KOPT-K1 (cell line): Measurements from ENCODE around the gene ARVCF.

Source experiments
- H3K27ac ChIP-seq: fragments of 200-600 bp; sonication (generic); 2 replicates; pipeline ENCODE4 v1.5.1; 2016; ENCODE audit warnings: antibody characterized with exemption, mild to moderate bottlenecking, low read depth, low read length; ENCODE audit not compliant: poor library complexity, severe bottlenecking
- H3K36me3 ChIP-seq: fragments of 200-600 bp; sonication (generic); 2 replicates; pipeline ENCODE4 v1.5.1; 2017; ENCODE audit warnings: antibody characterized with exemption, mild to moderate bottlenecking, low read length, moderate library complexity; ENCODE audit not compliant: insufficient read depth
- H3K9me3 ChIP-seq: fragments of 200-600 bp; sonication (generic); 2 replicates; pipeline ENCODE4 v1.5.1; 2017; ENCODE audit warnings: antibody characterized with exemption, low read length, mild to moderate bottlenecking; ENCODE audit not compliant: insufficient read depth, poor library complexity, severe bottlenecking

ARVCF gene

DNA sequence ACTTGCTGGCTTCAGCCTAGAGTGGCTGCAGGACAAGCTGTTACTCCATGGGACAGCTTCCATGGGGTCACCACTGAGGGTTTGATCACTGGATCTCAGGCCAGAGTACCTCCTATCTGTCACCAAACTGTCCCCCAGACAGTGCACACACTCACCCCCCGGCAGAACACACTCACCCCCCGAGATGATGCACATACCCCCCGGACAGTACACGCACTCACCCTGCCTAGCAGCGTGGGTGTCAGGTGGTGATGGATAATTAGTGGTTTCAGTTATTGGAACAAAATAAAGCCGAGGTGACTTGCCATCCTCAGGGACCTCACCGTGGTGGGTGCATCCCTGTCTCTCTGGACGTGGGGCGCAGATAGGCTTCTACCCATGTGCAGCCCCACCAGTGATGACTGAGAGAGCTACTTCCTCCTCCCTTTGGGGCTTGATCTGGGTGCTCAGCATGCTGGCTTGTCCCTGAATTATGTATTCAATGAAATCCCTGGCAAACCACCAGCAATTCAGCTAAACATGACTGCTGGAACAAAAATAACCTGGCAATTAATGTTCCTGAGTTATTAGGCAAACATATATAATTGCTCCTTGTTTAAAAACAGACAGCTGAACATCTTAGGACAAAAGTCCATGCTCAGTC lies 23.2 kb upstream of the ARVCF start:
- Histone ChIP-seq H3K36me3 (peaks cover 53% of the 10 kb centered on the region; the same call in 1 of the 2 replicates), H3K9me3 (no peaks in the 10 kb centered on the region), H3K27ac (no peak overlapping the region)

GRCh38 chr22:20038574-20038973 lies 22.0 kb upstream of the ARVCF start:
- Histone ChIP-seq H3K9me3 (no peaks in the 10 kb centered on the region), H3K36me3 (peaks cover 42% of the 10 kb centered on the region; the same call in 1 of the 2 replicates), H3K27ac (no peak overlapping the region)

DNA sequence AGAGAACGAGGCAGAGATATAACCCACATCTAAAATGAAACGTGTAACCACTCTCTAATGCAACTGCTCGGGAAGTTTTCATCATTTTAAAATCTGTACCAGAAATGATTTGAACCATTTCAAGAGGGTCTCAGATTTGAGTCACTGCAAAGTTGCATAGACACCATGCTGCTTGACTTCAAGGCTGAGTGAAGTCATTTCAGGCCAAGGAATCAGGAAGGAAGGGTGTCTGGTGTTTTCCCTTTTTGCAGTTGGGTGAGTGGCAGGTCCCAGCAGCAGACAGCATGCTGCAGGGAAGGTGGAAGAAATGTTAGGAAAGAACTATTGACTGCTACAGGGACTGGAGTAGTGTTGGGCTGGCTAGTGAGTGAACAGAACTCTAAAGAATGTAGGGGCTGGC lies 20.8 kb upstream of the ARVCF start:
- Histone ChIP-seq H3K27ac (no peak overlapping the region), H3K36me3 (peaks cover 38% of the 10 kb centered on the region; the same call in 1 of the 2 replicates), H3K9me3 (no peaks in the 10 kb centered on the region)

DNA sequence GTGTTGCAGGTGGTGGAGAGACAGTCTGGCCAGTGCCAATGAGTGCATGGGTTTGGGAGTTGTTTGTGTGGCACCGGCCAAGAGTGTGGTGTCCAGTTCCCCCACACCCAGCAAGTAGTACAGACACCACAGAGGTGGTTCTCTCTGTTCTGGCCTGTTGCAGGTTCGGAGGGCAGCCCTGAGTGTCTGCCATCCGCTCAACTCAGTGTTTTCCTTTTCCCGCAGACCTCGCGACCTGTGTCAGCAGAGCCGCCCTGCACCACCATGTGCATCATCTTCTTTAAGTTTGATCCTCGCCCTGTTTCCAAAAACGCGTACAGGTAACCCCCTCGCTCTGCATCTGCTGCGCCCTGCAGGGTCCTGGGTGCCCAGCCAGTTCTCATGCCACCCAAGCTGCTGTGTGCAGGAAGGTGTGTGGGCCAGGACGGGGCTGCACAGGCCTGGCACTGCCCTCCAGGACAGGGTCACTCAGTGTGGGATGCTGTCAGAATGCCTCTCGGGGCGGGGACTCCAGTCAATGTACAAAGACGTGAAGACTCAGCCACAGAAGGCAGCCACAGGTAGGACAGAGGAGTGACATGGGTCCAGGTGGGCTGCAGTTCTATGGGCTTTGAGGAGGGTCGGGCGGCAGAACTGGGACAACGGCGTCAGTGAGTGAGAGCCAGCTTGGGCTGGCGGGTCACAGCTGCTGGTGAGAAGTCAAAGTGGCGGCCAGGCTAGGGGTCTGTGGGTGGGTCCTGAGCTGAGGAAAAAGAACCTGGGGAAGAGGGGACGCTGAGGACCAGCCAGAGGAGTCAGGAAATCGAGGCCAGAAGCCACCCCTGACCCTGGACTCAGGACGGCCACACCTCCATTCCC lies 20.1 kb upstream of the ARVCF start:
- H3K36me3 ChIP-seq: peaks cover 44% of the 10 kb centered on the region; the same call in 1 of the 2 replicates
- no peak overlapping the region for H3K27ac ChIP-seq

GRCh38 chr22:20036084-20036482 lies 19.5 kb upstream of the ARVCF start:
- no peaks in the 10 kb centered on the region for H3K9me3 ChIP-seq
- H3K27ac ChIP-seq: no peak overlapping the region
- H3K36me3 ChIP-seq: peaks cover 48% of the 10 kb centered on the region; the same call in 1 of the 2 replicates

More for the DNA sequence above, 20.1 kb upstream of the ARVCF start:
- no peaks in the 10 kb centered on the region for H3K9me3 ChIP-seq

DNA sequence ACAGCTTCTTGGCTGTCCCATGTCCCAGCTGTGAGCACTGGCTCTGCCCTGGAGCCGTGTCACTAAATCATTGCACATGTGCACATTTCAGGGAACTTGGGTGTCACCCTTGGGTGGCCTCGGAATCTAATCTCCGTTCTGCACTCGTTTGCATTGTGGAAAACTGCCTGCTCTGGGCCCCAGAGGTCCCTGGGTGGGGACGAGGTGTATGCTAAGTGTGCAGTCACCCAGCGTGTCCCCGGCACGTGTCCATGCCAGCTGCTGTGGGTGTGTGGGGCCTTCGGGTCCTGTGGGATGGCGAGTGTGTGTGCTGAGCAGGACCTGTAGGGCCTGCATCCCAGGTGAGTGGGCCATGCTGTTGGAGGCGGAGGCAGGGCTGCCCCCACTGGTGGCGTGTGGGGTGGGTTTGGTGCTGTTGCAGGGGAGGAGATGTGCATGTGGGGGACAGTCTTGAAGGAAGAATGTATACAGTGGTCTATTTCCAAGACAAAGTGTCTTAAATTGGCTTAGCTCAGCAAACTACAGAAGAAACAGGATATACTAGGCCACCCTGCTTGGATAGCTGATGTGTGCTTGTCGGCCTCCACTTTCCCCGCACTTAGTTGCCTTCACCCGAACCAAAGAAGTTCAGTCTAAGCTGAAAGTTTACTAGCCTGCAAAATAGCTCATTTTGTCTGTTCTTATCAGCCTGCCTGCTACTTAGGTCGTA lies 18.9 kb upstream of the ARVCF start:
- peaks cover 48% of the 10 kb centered on the region; the same call in 1 of the 2 replicates for H3K36me3 ChIP-seq
- no peaks in the 10 kb centered on the region for H3K9me3 ChIP-seq
- H3K27ac ChIP-seq: no peak overlapping the region

GRCh38 chr22:20034143-20034542 lies 17.5 kb upstream of the ARVCF start:
- Histone ChIP-seq H3K9me3 (no peaks in the 10 kb centered on the region), H3K36me3 (peaks cover 39% of the 10 kb centered on the region; the same call in 1 of the 2 replicates), H3K27ac (no peak overlapping the region)

DNA sequence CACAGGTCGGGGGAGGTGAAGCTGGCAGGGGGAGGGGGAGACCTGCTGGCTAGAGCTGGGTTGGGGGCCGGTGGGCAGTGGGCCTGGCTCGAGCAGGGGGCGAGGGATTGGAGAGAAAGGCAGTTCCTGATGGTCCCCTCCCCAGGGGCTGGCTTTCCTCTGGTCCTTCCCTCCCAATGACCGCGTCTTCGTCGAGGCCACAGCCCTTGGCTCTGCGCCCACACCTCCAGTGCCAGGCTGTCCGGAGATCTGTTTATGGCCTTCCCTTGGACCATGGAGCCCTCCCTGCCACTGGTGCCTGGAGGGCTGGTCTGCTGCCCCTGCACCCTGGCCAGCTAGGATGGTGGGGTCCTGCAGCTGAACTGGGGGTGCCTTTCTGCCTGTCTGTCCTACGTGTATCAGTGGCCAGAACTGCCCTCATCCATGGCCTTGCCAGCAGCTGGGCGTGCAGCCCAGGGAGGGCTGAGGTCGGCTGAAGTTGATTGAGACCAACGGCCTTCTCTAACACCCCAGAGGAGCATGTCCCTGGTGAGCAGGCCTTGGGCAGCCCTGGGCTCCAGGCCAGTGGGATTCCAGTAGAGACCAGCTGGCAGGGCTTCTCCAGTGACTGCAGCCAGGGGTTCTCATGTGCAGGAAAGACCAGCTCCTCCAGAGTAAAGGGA lies 16.6 kb upstream of the ARVCF start:
- Histone ChIP-seq H3K9me3 (no peaks in the 10 kb centered on the region), H3K36me3 (peaks cover 29% of the 10 kb centered on the region; the same call in 1 of the 2 replicates), H3K27ac (no peak overlapping the region)

DNA sequence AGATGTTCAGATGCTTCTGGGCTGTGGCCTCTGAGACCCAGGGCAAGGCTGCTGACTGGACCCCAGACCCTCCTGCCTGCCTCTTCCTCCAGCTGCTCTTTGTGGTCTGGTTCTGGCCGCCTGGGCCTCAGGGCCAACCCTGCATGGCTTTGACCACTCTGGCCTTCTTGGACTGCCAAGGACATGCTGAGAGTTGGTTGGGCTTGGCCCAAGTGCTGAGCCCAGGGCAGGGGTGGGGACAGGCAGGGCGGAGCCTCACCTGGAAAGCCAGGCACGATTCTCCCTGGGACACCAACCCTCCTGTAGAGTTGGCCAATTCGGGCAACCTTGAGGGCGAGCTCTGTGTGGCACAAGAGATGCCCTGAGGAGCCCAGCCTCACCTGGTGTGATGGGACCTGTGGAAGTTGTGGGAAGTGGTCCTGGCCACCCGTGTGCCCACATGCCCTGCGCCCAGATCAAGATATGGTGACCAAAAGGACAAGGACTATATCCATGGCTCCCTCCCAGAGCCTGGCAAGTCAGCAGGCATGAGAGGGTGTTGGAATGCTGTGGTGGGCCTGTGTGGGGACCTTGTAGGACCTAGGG lies 15.9 kb upstream of the ARVCF start:
- no peak overlapping the region for H3K27ac ChIP-seq
- peaks cover 24% of the 10 kb centered on the region; the same call in 1 of the 2 replicates for H3K36me3 ChIP-seq
- H3K9me3 ChIP-seq: no peaks in the 10 kb centered on the region

DNA sequence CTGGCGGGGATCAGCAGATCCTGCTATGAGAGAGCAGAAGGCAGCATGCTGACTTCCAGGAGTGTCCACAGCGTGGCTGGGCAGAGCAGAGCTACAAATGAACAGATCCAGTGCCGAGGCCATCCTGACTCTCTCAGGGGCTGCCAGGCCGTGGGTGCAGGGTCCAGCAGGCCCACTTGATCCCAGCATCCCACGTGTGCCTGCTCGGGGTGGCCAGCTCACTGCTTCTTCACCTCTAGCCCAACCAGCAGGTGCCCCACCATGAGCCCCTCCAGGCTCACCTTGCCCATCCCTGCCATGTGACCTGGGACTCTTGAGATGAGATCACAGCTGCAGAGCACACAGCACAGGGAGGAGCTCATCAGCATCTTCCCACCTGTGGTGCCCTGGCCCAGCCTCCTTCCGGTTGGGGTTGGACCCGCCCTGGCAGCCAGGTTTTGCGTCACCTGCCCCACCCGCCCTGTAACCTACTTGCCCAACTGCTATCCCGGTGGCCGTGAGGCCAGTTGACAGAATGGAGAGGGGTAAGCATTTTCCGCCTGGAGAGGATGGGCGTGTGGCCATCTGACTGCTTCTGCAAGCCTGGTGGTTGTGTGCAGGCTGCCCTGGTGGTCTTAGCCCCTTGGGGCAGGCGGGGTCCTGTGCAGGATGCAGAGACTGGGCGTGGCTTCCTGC lies 15.2 kb upstream of the ARVCF start:
- H3K27ac ChIP-seq: no peak overlapping the region
- H3K9me3 ChIP-seq: no peaks in the 10 kb centered on the region
- peaks cover 17% of the 10 kb centered on the region; the same call in 1 of the 2 replicates for H3K36me3 ChIP-seq

DNA sequence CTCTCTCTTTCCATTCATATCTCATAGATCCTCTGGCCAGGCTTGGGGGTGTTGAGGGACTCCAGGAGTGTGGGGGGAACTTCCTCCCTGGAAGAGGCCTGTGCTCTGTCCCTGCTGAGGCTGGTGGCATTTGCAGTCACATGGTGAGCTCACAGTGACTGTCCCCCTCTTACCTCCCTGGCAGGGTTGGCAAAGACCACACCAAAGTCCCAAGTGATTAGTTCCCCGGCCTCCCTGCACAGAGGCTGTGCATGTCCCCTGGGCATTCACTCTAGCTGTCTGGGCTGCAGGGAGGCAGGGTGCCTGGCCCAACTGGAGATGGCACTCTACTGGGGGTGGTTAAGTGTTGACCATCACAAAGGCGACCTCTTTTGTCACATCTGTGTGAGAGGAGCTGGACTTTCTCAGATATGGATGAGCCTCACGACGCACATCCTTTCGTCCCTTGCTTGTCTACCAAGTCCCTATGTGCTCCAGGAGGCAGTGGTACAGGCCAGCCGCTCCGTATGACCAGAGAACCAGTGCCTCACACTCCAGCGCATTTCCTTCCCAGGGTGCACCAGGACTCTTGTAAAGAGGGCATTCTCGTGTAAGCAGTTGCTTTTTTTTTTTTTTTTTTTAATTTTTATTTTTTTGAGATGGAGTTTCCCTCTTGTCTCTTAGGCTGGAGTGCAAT lies 13.1 kb upstream of the ARVCF start:
- Histone ChIP-seq H3K27ac (no peak overlapping the region), H3K9me3 (no peaks in the 10 kb centered on the region), H3K36me3 (peaks cover 14% of the 10 kb centered on the region; the same call in 1 of the 2 replicates)

DNA sequence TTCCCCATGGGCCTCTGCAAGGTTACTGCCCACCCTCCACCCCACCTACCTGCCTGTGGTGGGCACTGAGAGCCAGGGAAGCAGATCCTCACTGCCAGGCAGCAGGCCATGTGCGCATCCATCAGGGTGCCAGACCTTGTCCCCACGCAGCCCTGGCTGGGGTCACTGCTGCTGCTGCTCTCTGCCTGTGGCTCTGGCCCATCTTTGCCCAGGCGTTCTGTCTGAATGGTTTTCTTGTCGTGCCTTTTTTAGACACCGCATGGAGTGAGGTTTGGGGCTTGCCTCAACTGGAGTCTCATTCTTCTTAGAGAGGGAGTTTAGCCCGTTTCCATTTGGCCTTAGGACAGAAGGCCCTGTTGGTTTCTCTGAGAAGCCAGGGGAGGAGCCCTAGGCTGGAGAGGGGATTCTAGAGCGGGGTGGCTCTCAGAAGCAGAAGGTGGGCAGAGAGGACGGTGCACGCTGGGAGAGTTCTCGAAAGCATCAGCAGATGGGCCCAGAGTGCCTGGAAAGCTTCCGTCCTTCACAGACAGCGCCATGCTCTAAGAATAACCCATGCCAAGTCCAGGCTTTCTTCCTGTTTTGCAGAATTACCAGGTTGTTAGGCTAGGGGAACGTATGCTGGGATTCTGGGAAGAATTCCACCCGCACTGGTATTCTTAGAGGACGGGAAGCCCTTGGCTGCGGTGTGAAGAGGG lies 12.4 kb upstream of the ARVCF start:
- H3K9me3 ChIP-seq: no peaks in the 10 kb centered on the region
- H3K36me3 ChIP-seq: peaks cover 14% of the 10 kb centered on the region; the same call in 1 of the 2 replicates
- H3K27ac ChIP-seq: no peak overlapping the region
